Fibroblast of villous mesenchyme (primary cell): Measurements from ENCODE around the gene KLHL7. TPM values are rescaled to one million over a fixed set of nuclear protein-coding genes. Genes with fewer than 3 reads are reported as not detected.

Experiments used
- DNase-seq: peaks from one replicate; pipeline ENCODE4 v3.0.0-alpha.2; 2010; ENCODE audit warnings: low read depth
- H3K4me3 ChIP-seq: 2 replicates; pipeline ENCODE4 v1.5.1; 2011; ENCODE audit warnings: low read depth, mild to moderate bottlenecking, low read length
- CTCF ChIP-seq: IDR thresholded peaks from 2 replicates; pipeline ENCODE4 v1.5.1; 2012; ENCODE audit warnings: low read depth, mild to moderate bottlenecking, low read length; ENCODE audit not compliant: insufficient read depth
- total RNA-seq: library from RNA; depleted of rRNA; stranded (reverse); fragments of >200 nt; gene quantifications from 2 replicates; pipeline ENCODE4 v1.2.3, GENCODE V29; 2012

Gene KLHL7
- total RNA-seq, 1 donor: 27.6 TPM

GRCh38 chr7:23096518-23097290 lies 8.9 kb upstream of the KLHL7 start:
- DNase-seq: no peak
- no peak overlapping the region for H3K4me3 ChIP-seq
- TF ChIP-seq CTCF: no peak

DNA sequence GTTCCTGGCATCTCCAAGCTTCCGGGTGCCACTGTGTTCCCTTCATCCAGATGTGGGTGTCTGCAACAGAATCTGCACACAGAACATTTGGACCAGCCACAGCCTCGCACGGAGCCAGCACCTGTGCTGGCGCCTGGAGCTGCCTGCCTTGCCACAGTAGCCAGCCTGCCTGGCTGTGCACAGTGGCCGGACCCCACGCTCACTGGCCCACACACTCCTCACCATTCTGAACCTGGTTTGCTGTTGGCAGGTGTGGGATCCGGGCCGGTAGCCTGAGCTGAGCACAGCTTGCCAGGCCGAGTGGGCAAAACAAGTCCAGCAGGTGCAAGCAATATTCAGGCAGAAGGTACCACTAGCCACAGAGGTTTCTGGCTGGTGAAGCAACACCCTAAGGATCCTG lies 7.6 kb upstream of the KLHL7 start:
- no peak for TF ChIP-seq CTCF
- DNase-seq: no peak
- H3K4me3 ChIP-seq: no peak overlapping the region

DNA sequence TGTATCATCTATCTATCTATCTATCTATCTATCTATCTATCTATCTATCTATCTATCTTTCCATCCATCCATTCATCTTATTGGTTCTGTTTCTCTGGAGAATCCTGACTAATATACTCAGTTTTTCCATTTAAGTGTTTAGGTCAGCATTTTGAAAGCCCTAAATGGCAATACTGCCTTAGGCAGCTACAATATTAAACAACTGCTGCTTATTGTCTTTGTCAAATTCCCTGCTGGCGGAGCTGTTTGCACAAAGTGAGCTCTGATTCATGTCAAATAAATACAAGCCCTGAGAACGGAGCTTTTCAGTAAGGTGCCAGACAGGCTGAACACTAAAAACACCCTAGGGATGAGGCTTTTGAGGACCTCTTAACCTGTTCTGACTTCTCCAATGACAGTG lies 7.1 kb upstream of the KLHL7 start:
- H3K4me3 ChIP-seq: no peak overlapping the region
- DNase-seq: no peak

GRCh38 chr7:23100697-23101096 lies 4.9 kb upstream of the KLHL7 start:
- no peak overlapping the region for H3K4me3 ChIP-seq
- TF ChIP-seq CTCF: no peak
- DNase-seq: no peak

More for the DNA sequence above, 7.1 kb upstream of the KLHL7 start:
- TF ChIP-seq CTCF: no peak

- no peak for DNase-seq
- TF ChIP-seq CTCF: no peak
- H3K4me3 ChIP-seq: peak overlapping the region; percentile 97
Observed at GRCh38 chr7:23105086-23105643, 420 bp upstream of the KLHL7 start.

DNA sequence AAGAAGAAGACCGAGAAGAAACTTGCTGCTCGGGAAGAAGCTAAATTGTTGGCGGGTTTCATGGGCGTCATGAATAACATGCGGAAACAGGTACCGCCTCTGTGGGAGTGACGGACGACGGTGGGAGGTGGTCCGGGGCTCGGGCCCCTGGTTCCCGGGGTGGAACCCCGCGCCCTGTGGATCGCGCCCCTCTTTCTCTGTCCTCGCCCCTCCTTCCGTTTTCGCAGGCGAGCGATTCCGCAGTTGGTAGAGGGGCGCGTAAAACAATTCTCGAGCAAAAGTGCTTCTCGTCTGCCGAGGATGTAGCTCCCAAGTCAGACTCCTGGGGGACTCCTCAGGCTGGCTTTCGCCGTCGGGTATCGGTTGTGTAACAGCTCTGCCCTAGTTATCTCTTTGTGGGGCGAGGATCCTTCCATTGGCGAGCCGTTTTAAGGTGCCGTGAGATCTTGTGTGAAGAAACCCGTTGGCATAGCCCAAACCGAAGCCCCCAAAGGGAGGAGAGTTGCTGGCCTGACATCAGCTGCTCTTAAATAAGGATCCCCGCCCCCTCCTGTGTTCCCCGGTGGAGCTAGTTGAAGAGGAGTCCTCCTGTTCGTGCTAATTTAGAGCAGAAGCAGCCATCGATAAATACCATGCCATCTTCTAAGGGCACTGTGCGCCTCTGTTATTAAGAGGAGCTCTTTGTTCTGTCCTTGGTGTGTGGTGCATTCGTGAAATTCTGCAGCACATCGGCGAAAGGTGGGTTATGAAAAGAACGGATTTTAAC lies 655 bp downstream of the KLHL7 start:
- H3K4me3 ChIP-seq: peak overlapping the region; percentile 97
- DNase-seq: peak; percentile 63
- TF ChIP-seq CTCF: peak; percentile 27
